Measurements from ENCODE around the gene EFTUD2. TPM values are rescaled to one million over a fixed set of nuclear protein-coding genes. Genes with fewer than 3 reads are reported as not detected.
"Not testable (repeated sequence)": the region's sequence is repeated elsewhere in the genome, so short reads cannot be mapped to it uniquely, and the experiment has no call there.

The EFTUD2 gene
- polyA plus RNA-seq, 10 donors = 53.8 to 77.5 (median 64.4) TPM

- no peak for DNase-seq
Observed at GRCh38 chr17:44850025-44850424, 49.2 kb downstream of the EFTUD2 start.

GRCh38 chr17:44848961-44849489 lies 50.2 kb downstream of the EFTUD2 start:
- DNase-seq = no peak

GRCh38 chr17:44848257-44848795 lies 50.9 kb downstream of the EFTUD2 start:
- DNase-seq = no peak

DNA sequence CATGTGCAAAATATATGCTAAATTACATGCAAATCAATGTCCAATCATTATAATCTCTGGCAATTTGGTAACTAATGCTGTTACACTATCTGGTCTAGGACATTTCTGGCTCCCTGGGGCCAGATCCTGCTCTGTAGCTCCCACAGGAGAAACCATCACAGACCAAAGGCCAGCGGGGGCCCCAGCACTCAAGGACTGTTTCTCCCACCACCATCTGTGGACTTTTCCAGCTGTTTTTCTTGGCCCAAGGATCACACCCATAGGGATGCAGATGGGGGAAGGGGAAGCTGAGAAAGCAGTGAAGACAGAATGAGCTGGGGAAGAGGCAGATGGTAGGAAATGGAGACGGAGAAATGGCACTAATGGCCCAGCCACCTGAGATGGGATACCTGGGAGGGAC lies 51.7 kb downstream of the EFTUD2 start, which contains the start of gene HIGD1B:
TSS of gene HIGD1B (plus strand) at position 298 of the 400 bp plus-strand sequence. CDS start 270 bp downstream, outside the sequence.
- DNase-seq = peak in 2 of 3 donors; percentile 39 to 80

- no peak for DNase-seq
Observed at GRCh38 chr17:44846206-44846605, 53.0 kb downstream of the EFTUD2 start.

DNA sequence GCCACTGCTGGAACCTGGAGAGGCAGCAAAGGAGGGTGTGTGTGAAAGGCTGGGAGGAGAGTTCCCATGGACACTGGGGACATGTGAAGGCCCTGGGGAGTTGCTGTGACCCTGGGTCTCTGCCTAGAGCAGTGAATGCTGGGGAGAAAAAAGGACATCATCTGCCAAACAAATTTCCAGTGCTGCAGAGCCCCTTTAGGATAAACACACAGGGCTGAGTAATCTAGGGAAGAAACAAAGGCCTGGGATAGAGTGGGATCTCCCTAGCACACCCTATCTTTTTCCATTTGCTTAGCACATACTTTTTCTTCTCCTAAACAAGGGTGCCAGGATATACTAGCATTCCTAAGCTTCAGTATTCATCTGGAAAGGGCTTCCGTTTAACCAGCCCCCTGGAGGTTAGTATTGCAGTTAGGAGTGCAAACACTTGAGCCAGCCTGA lies 54.8 kb downstream of the EFTUD2 start:
- no peak for DNase-seq

DNA sequence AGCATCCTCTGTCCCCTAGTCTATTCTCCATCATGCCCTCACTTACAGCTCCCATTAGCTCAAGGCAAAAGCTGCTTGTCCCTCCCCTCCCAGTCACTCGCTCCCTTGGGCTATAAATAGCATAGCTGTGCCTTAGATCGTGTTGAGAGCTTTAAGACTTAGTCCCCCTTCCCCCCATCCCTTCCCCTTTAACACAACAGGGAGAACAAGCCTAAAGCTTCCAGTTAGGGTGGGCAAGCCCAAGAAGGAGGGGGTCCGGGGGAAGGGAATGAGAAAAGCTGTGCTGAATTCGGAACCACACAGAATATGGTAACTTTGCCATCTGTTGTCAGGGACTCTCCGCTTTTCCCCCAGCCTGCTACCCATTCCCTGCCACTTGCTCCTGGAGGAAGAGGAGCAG lies 56.5 kb downstream of the EFTUD2 start:
- DNase-seq = no peak

DNA sequence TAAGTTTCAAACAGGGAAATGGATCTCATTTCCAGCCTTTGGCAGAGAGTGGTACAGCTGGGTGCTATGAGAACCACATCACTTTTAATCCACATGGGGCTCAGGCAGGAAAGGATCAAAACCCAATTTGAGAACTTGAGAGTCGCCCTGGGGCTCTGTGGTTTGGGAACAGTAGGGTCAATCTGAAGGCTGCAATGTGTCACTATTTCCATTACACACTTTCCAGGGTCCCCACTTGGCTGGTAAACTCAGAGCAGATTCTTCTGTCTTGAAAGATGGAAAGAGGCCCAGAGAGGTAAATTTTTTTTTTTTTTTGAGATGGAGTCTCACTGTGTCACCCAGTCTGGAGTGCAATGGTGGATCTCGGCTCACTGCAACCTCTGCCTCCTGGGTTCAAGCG lies 58.3 kb downstream of the EFTUD2 start:
- DNase-seq = peak in 1 of 3 donors; percentile 39

GRCh38 chr17:44840274-44840673 lies 59.0 kb downstream of the EFTUD2 start:
- DNase-seq = no peak

- DNase-seq = no peak
Observed at GRCh38 chr17:44837196-44837595, 62.0 kb downstream of the EFTUD2 start.

DNA sequence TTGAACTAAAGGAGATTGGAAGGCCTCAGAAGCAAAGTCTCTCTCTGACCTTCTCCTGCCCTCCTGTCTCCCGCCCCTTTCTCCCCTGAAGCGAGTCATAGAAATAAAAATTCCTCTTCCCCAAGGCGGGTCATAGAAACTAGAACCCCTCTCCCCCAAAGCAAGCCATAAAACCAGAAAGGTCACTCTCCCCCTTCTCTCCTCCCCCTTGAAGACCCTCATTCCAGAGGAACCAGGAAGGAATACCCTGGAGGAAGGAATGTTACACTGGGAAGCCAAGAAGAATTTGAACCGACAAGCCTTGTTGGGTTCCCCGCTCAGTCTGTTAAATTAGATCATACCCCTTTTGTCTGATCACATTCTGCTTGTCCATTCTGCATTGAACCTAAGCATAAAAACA lies 66.4 kb downstream of the EFTUD2 start:
- no peak for DNase-seq

GRCh38 chr17:44831371-44831770 lies 67.9 kb downstream of the EFTUD2 start:
- DNase-seq = no peak

- peak in 2 of 3 donors; percentile 28 to 78 for DNase-seq
Observed at GRCh38 chr17:44830359-44831288, 68.6 kb downstream of the EFTUD2 start.

- peak in 2 of 3 donors; percentile 40 to 73 for DNase-seq
Observed at GRCh38 chr17:44829523-44830358, 69.5 kb downstream of the EFTUD2 start, which contains the start of gene GJC1. Gene GJC1, minus strand, starts transcription at chr17:44830287. Its CDS starts 24,470 bp downstream, at chr17:44805817.

DNA sequence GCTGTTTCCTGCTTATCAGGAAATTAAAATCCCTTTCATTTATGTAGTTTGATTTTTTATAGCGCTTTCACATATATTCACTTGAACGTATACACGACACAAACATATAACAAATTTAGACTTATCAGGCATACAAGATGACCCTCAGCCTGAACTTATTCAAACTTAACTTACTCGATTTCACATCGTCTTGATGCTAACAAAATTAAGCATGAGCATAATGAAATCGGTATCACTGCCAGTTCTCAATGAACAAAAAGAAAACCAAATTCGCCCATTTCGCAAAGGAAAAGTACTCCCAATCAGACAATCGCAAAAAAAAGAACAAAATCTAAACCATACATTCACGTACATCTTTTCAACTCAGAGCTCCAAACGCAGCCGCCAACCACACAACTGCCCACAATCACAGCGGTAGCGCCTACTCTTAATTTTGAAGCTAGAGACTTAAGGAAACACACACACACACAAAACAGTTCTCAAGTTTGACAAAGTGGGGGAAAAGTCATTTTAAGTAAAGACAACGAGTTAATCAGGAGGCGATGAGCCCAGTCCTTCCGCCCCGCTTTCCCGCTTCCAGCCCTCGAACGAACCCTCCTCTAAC lies 70.2 kb downstream of the EFTUD2 start:
- peak in 1 of 3 donors; percentile 44 for DNase-seq

DNA sequence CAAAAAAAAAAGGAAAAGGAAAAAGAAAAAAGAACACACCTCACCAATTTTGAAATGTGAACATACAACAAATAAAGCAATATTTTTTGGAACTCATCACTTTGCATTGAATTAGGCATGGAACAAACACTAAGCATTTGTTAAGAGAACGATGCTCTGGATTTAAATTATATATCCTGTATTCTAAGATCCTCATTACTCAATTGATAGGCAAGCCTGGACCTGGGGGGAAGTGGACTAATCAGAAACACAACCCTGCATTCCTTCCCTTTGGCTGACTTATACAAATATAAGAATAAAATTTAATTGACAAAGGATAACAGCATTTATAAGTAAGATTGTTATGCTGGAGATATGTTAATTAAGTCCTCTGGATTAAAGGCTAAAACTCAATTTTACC lies 71.4 kb downstream of the EFTUD2 start:
- DNase-seq = no peak

GRCh38 chr17:44826123-44826790 lies 73.0 kb downstream of the EFTUD2 start:
- no peak for DNase-seq

GRCh38 chr17:44825236-44825635 lies 74.0 kb downstream of the EFTUD2 start:
- DNase-seq = not testable (repeated sequence)

- DNase-seq = peak in 1 of 3 donors; percentile 80
Observed at GRCh38 chr17:44820631-44821212, 78.5 kb downstream of the EFTUD2 start.

DNA sequence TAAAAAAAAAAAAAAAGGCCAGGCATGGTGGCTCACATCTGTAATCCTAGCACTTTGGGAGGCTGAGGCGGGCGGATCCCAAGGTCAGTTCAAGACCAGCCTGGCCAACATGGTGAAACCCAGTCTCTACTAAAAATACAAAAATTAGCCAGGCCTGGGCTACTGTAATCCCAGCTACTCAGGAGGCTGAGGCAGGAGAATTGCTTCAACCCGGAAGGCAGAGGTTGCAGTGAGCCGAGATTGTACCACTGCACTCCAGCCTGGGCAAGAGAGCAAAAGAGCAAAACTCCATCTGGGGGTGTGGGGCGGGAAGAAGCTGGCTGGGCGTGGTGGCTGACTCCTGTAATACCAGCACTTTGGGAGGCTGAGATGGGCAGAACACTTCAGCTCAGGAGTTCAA lies 80.7 kb downstream of the EFTUD2 start:
- not testable (repeated sequence) for DNase-seq

Measured in muscle of back (tissue), 11 donors.